HG03565 (cell line): Measurements from ENCODE around the gene BMPR1B.

Source experiments
- ATAC-seq: cut with Tn5 transposase; IDR thresholded peaks from one replicate; pipeline ENCODE4 v1.9.1; 2021; ENCODE audit warnings: mild to moderate bottlenecking, moderate library complexity; ENCODE audit not compliant: unreplicated experiment

BMPR1B gene

GRCh38 chr4:94947681-94948108 is 189.9 kb downstream of the BMPR1B start:
- ATAC-seq: no peak

GRCh38 chr4:94954251-94954650 is 196.5 kb downstream of the BMPR1B start:
- ATAC-seq: no peak

- no peak for ATAC-seq
These were observed 199.3 kb downstream of the BMPR1B start for GRCh38 chr4:94957030-94957429.

- ATAC-seq: no peak
These were observed 201.6 kb downstream of the BMPR1B start for GRCh38 chr4:94959307-94959706.

GRCh38 chr4:94960708-94961107 is 203.0 kb downstream of the BMPR1B start:
- ATAC-seq: no peak

- no peak for ATAC-seq
These were observed 203.7 kb downstream of the BMPR1B start for GRCh38 chr4:94961420-94961819.

- no peak for ATAC-seq
These were observed 204.7 kb downstream of the BMPR1B start for GRCh38 chr4:94962484-94962883.

GRCh38 chr4:94965852-94966251 is 208.1 kb downstream of the BMPR1B start:
- no peak for ATAC-seq

- no peak for ATAC-seq
These were observed 210.7 kb downstream of the BMPR1B start for GRCh38 chr4:94968493-94968892.

GRCh38 chr4:94970650-94971049 is 212.9 kb downstream of the BMPR1B start:
- ATAC-seq: no peak

GRCh38 chr4:94974773-94975172 is 217.0 kb downstream of the BMPR1B start:
- ATAC-seq: no peak

GRCh38 chr4:94976371-94977011 is 218.7 kb downstream of the BMPR1B start:
- no peak for ATAC-seq

GRCh38 chr4:94978904-94979303 is 221.1 kb downstream of the BMPR1B start:
- no peak for ATAC-seq

GRCh38 chr4:94979621-94980020 is 221.9 kb downstream of the BMPR1B start:
- no peak for ATAC-seq

GRCh38 chr4:94995684-94996394 is 238.1 kb downstream of the BMPR1B start:
- no peak for ATAC-seq

GRCh38 chr4:95000076-95000648 is 242.4 kb downstream of the BMPR1B start:
- no peak for ATAC-seq

GRCh38 chr4:95004912-95005311 is 247.2 kb downstream of the BMPR1B start:
- no peak for ATAC-seq

GRCh38 chr4:95007998-95008397 is 250.2 kb downstream of the BMPR1B start:
- no peak for ATAC-seq

GRCh38 chr4:95013236-95013635 is 255.5 kb downstream of the BMPR1B start:
- ATAC-seq: no peak

- no peak for ATAC-seq
These were observed 256.3 kb downstream of the BMPR1B start for GRCh38 chr4:95014068-95014467.

GRCh38 chr4:95017305-95018064 is 259.7 kb downstream of the BMPR1B start:
- ATAC-seq: no peak

GRCh38 chr4:95018785-95019184 is 261.0 kb downstream of the BMPR1B start:
- ATAC-seq: no peak
